ENCODE data around the gene MAP2K6. TPM values are rescaled to one million over a fixed set of nuclear protein-coding genes. Genes with fewer than 3 reads are reported as not detected.

The MAP2K6 gene
- polyA plus RNA-seq (ENCODE audit: insufficient read length in 3 of 3) = 10 to 100 TPM; 19.6 to 24.9 (median 21.7) TPM
- long read RNA-seq, donor 1, partial matches to known transcripts = 0 of 1 reads
- long read RNA-seq, donor 1, other reads (novel, unspliced or antisense) = 0 of 1 reads
- long read RNA-seq, donor 2, full-length matches to known transcripts = 3 of 3 reads
- long read RNA-seq, donor 2, partial matches to known transcripts = 0 of 3 reads
- long read RNA-seq, donor 2, other reads (novel, unspliced or antisense) = 0 of 3 reads
- long read RNA-seq, donor 3, partial matches to known transcripts = 0 of 3 reads
- long read RNA-seq, donor 3, other reads (novel, unspliced or antisense) = 0 of 3 reads
- long read RNA-seq, donor 4, full-length matches to known transcripts = 1 of 1 reads
- long read RNA-seq, donor 4, partial matches to known transcripts = 0 of 1 reads
- long read RNA-seq, donor 4, other reads (novel, unspliced or antisense) = 0 of 1 reads
- long read RNA-seq, donor 5, full-length matches to known transcripts = 1 of 1 reads
- long read RNA-seq, donor 5, partial matches to known transcripts = 0 of 1 reads
- long read RNA-seq, donor 5, other reads (novel, unspliced or antisense) = 0 of 1 reads
- long read RNA-seq, donor 6, full-length matches to known transcripts = 3 of 3 reads
- long read RNA-seq, donor 6, partial matches to known transcripts = 0 of 3 reads
- long read RNA-seq, donor 6, other reads (novel, unspliced or antisense) = 0 of 3 reads
- long read RNA-seq, donor 7, full-length matches to known transcripts = 3 of 3 reads
- long read RNA-seq, donor 7, partial matches to known transcripts = 0 of 3 reads
- long read RNA-seq, donor 7, other reads (novel, unspliced or antisense) = 0 of 3 reads
- long read RNA-seq, donor 8, full-length matches to known transcripts = 1 of 1 reads
- long read RNA-seq, donor 8, partial matches to known transcripts = 0 of 1 reads
- long read RNA-seq, donor 8, other reads (novel, unspliced or antisense) = 0 of 1 reads
- long read RNA-seq, donor 9, partial matches to known transcripts = 0 of 1 reads
- long read RNA-seq, donor 9, other reads (novel, unspliced or antisense) = 0 of 1 reads
- long read RNA-seq, donor 10, full-length matches to known transcripts = 3 of 3 reads
- long read RNA-seq, donor 10, partial matches to known transcripts = 0 of 3 reads
- long read RNA-seq, donor 10, other reads (novel, unspliced or antisense) = 0 of 3 reads
- long read RNA-seq, donor 11, full-length matches to known transcripts = 1 of 1 reads
- long read RNA-seq, donor 11, partial matches to known transcripts = 0 of 1 reads
- long read RNA-seq, donor 11, other reads (novel, unspliced or antisense) = 0 of 1 reads
- long read RNA-seq, donor 12, full-length matches to known transcripts = 8 of 14 reads
- long read RNA-seq, donor 12, partial matches to known transcripts = 6 of 14 reads
- long read RNA-seq, donor 12, other reads (novel, unspliced or antisense) = 0 of 14 reads
- long read RNA-seq, donor 13, full-length matches to known transcripts = 1 of 1 reads
- long read RNA-seq, donor 13, partial matches to known transcripts = 0 of 1 reads
- long read RNA-seq, donor 13, other reads (novel, unspliced or antisense) = 0 of 1 reads
- long read RNA-seq, donor 14 = 0 reads
- long read RNA-seq, donor 15 = 0 reads
- long read RNA-seq, donor 16, full-length matches to known transcripts = 2 of 2 reads
- long read RNA-seq, donor 16, partial matches to known transcripts = 0 of 2 reads
- long read RNA-seq, donor 16, other reads (novel, unspliced or antisense) = 0 of 2 reads

DNA sequence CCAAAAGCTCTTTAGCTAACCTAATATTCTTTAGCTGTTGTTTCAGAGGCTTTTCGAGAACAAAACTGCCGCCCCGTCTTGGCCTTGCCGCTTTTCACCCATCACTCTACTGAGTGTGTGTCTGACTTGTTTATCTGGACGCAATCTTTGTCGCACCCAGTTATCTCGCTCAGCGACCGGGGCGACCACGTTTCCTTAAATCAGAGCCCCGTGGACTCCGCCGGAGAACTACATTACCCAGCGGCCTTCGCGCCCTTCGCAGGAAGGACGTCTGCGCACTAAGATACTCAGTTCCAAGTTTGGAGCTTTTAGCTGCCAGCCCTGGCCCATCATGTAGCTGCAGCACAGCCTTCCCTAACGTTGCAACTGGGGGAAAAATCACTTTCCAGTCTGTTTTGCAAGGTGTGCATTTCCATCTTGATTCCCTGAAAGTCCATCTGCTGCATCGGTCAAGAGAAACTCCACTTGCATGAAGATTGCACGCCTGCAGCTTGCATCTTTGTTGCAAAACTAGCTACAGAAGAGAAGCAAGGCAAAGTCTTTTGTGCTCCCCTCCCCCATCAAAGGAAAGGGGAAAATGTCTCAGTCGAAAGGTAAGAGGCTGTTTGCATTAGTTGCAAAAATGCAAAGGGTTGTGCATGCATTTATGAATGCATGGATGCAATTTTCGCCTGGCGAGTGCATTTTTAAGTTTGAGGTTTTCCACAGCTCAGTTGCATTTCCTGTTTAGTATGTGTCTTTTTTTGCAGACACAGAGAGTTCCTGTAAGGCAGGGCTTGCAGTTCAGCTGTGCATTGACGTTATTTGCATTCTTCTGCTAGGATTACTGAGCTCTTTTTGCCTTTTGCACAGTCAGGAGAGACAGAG, at the start of gene MAP2K6:
MAP2K6 (plus strand) TSS at position 290 of the 867 bp plus-strand sequence; CDS start at position 578, 288 bp downstream.
- DNase-seq = peak; percentile 80

- no peak for DNase-seq
Observed at GRCh38 chr17:69367298-69367697, 47.2 kb upstream of the MAP2K6 start.

DNA sequence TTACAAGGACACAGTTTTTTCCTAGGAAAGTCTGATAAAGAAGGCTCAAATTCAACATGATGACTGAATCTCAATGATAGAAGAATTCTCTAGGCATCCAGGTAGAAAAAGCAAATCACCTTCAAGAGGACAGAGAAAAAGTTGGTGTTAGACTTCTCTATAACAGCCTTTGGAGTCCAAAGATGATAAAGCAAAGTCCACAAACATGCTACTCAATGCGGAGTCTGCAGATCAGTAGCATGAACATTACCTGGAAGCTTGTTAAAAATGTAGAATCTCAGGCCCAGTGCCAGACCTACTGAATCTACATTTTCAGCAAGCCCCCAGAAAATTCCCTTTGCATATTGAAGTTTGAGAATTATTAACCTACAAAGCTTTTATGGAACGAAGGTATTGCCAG, 41.4 kb upstream of the MAP2K6 start:
- DNase-seq = no peak

GRCh38 chr17:69375229-69375628, 39.3 kb upstream of the MAP2K6 start:
- DNase-seq = no peak

- no peak for DNase-seq
Observed at GRCh38 chr17:69388822-69389442, 25.6 kb upstream of the MAP2K6 start.

DNA sequence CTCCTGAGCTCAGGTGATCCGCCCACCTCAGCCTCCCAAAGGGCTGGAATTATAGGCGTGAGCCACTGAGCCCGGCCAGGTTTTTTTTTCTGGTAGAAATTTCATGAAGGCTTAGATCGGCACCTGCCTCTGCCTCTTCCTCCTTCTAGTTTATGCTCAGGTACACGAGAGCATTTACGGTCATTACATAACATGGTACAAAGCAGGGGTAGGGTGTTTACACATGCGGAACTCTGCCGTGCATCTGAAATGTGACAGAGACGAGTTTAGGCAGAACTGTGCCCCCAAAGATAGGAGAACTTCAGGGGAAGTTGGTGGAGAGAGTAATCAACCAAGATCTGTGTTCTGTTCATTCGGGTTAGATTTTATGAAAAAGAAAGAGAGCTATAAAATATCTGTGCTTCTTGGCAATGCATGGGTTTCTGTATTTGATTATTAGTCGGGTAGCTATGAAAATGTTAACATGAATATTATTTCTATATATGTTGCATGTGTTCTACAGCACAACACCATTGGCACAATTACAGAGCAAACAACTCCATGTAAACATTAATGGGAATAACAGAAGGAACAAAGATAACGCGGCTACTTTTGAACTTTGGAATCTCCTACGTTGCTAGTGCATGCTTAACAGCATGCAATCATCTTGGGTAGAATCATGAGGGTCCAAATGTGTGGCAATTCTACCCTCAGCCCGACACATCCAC, 23.5 kb upstream of the MAP2K6 start:
- no peak for DNase-seq

DNA sequence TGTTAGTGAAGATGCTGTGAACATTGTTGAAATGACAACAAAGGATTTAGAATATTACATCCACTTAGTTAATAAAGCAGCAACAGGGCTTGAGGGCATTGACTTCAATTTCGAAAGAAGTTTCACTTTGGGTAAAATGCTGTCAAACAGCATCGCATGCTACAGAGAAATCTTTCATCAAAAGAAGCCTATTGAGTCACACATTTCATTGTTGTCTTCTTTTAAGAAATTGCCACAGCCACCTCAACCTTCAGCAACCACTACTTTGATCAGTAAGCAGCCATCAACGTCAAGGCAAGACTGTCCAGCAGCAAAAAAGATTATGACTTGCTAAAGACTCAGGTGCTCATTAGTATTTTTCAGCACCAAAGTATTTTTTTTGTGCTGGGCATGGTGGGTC, 13.2 kb upstream of the MAP2K6 start:
- no peak for DNase-seq

GRCh38 chr17:69402052-69402451, 12.4 kb upstream of the MAP2K6 start:
- DNase-seq = no peak

DNA sequence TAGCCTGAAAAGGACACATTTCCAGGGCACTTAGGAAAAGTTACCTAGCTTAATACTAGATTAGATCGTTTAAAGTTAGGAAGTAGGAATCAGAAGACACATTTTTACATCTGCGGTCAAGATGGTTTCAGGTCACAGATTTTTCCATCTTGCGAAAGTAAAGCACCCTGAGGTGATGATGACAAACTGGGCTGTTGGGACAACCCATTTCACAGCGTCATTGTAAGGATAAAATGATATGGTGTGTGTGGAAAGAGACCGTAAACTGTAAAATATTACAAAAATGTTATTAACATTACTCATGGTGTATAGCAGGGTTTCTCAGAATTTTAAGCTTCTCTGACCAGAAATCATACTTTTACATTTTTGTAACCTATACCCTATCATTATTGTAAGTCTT, 10.1 kb upstream of the MAP2K6 start:
- DNase-seq = no peak

- DNase-seq = no peak
Observed at GRCh38 chr17:69405096-69405495, 9.4 kb upstream of the MAP2K6 start.

- DNase-seq = no peak
Observed at GRCh38 chr17:69406941-69407340, 7.6 kb upstream of the MAP2K6 start.

DNA sequence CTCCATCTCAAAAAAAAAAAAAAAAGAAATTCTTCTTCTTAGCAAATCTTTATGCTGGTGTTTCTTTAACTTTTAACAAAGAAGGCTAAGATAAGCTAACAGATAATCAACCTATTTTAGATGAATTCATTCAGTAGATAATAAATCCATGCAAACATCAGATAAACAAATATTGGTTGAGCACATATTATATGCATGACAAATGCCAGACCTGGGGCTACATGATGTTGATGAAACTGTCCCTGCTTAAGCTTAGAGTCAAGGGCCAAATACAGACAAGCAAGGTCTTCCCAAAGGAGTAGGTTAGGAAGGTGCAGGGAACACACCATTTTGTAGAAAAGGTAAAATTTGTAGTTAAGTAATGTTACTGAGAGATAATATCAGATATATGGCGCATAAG, 6.7 kb upstream of the MAP2K6 start:
- DNase-seq = no peak

GRCh38 chr17:69410671-69411070, 3.8 kb upstream of the MAP2K6 start:
- no peak for DNase-seq

GRCh38 chr17:69411766-69412165, 2.7 kb upstream of the MAP2K6 start:
- no peak for DNase-seq

DNA sequence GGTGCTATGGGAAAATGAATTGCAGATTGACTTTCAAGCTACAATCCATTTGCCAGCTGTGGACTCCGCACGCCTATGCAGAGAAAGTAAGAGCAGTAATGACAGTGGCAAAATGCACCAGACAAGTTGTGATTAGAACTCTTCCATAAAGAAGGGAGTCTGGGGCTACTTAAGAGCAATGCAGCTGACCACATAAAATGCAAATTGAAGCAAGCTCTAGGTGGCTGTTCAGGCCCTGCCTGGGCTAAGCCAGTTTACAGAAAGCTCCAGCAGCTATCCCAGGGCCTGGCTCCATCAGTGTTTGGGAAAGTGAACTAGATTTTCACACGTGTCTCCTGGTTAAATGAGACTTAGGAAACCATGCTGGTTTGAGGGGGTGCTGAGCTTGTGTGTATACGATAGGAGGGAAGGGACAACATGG, 2.2 kb upstream of the MAP2K6 start:
- DNase-seq = no peak

- DNase-seq = no peak
Observed at GRCh38 chr17:69415431-69415830, 934 bp downstream of the MAP2K6 start.

- peak; percentile 23 for DNase-seq
Observed at GRCh38 chr17:69417545-69418483, 3.3 kb downstream of the MAP2K6 start.

- DNase-seq = no peak
Observed at GRCh38 chr17:69418535-69418934, 4.0 kb downstream of the MAP2K6 start.
